ENCODE data around the gene TAS1R3. TPM values are rescaled to one million over a fixed set of nuclear protein-coding genes. Genes with fewer than 3 reads are reported as not detected.
A peak's percentile ranks its signal among the peaks of the same experiment; 100 is the strongest.

Gene TAS1R3
- total RNA-seq, 1 experiment from 2014 or later, result 0.22 TPM

- TF ChIP-seq GTF2I (CRISPR knock-in tag; conservative IDR thresholded peaks at IDR 0.05), result no peak
- ChIA-PET CTCF (no interaction called here), POLR2A (no interaction called here)
- DNase-seq (ENCODE audit: low spot score), result no peak
- Mint-ChIP-seq H3K27me3 (ENCODE audit: low read depth) (no peaks in the 10 kb centered on the region), H3K9me3 (no peaks in the 10 kb centered on the region), H3K4me1 (peaks cover 11% of the 10 kb centered on the region), H3K4me3 (peak overlapping the region; percentile 64), H3K36me3 (peaks cover 9% of the 10 kb centered on the region), H3K27ac (peak overlapping the region; percentile 41; the same call in 1 of the 2 replicates)
- ATAC-seq, result no peak
Measured at GRCh38 chr1:1322418-1322817, 8.7 kb upstream of the TAS1R3 start.

- ChIA-PET CTCF (no interaction called here), POLR2A (no interaction called here)
- TF ChIP-seq USF1 (CRISPR knock-in tag; IDR thresholded peaks at IDR 0.05) (no peak), ZNF317 (CRISPR knock-in tag; IDR thresholded peaks at IDR 0.05; ENCODE audit: borderline replicate concordance, low read depth) (no peak), EMX1 (CRISPR knock-in tag; IDR thresholded peaks at IDR 0.05) (no peak), NR2C2 (CRISPR knock-in tag; IDR thresholded peaks at IDR 0.05) (no peak)
- peak overlapping the region; percentile 87 for H3K4me3 Mint-ChIP-seq
- H3K36me3 Mint-ChIP-seq, result peaks cover 8% of the 10 kb centered on the region
- peaks cover 11% of the 10 kb centered on the region for H3K4me1 Mint-ChIP-seq
- DNase-seq (ENCODE audit: low spot score), result no peak
- no peak for ATAC-seq
- peak overlapping the region; percentile 41; the same call in 1 of the 2 replicates for H3K27ac Mint-ChIP-seq
- H3K9me3 Mint-ChIP-seq, result no peaks in the 10 kb centered on the region
- no peaks in the 10 kb centered on the region for H3K27me3 Mint-ChIP-seq (ENCODE audit: low read depth)
Measured at GRCh38 chr1:1322952-1323351, 8.1 kb upstream of the TAS1R3 start.

GRCh38 chr1:1324084-1324523, 7.0 kb upstream of the TAS1R3 start:
- peak; percentile 3 for ATAC-seq
- DNase-seq (ENCODE audit: low spot score), result no peak
- H3K27me3 Mint-ChIP-seq (ENCODE audit: low read depth), result no peaks in the 10 kb centered on the region
- no peak overlapping the region for H3K27ac Mint-ChIP-seq
- peaks cover 11% of the 10 kb centered on the region for H3K4me1 Mint-ChIP-seq
- ChIA-PET CTCF (interaction anchor here (0.6 kb wide), 1 partner anchor 45 kb away, joined by 6 read pairs; no protein-coding TSS in a partner anchor), POLR2A (no interaction called here)
- no peak for TF ChIP-seq ERG (CRISPR knock-in tag; IDR thresholded peaks at IDR 0.05)
- peak; percentile 3; the same call in 1 of the 2 replicates for TF ChIP-seq USF1 (CRISPR knock-in tag; IDR thresholded peaks at IDR 0.05)
- no peak for TF ChIP-seq NFATC4 (CRISPR knock-in tag; IDR thresholded peaks at IDR 0.05)
- TF ChIP-seq JUN (CRISPR knock-in tag; IDR thresholded peaks at IDR 0.05), result peak; percentile 65; the same call in 1 of the 2 replicates
- no peak for TF ChIP-seq GABPB1 (CRISPR knock-in tag; IDR thresholded peaks at IDR 0.05)
- H3K4me3 Mint-ChIP-seq, result peak overlapping the region; percentile 78
- no peaks in the 10 kb centered on the region for H3K9me3 Mint-ChIP-seq
- peaks cover 6% of the 10 kb centered on the region for H3K36me3 Mint-ChIP-seq

- Mint-ChIP-seq H3K9me3 (peaks cover under 1% of the 10 kb centered on the region), H3K27ac (peak within 1 kb of the TSS; percentile 86), H3K4me1 (peaks cover 11% of the 10 kb centered on the region), H3K27me3 (ENCODE audit: low read depth) (no peaks in the 10 kb centered on the region), H3K4me3 (peak within 1 kb of the TSS; percentile 87), H3K36me3 (peaks cover under 1% of the 10 kb centered on the region; the same call in 1 of the 2 replicates)
- CTCF ChIA-PET, result interaction anchor here (0.5 kb wide), 1 partner anchor 68 kb away, joined by 5 read pairs; no protein-coding TSS in a partner anchor
- peak; percentile 95 for DNase-seq (ENCODE audit: low spot score)
- peak; percentile 86 for ATAC-seq
- POLR2A ChIA-PET, result interaction anchor here (0.7 kb wide), 2 partner anchors 31 to 50 kb away, joined by 3 read pairs; partner anchors contain the start of gene AURKAIP1
- 0 out of 2 replicates have a peak, but pooled peaks have one; percentile 54 for TF ChIP-seq RELA (CRISPR knock-in tag; IDR thresholded peaks at IDR 0.05; ENCODE audit: borderline replicate concordance)
- no peak for TF ChIP-seq ATF6 (CRISPR knock-in tag; IDR thresholded peaks at IDR 0.05)
- TF ChIP-seq NFATC4 (CRISPR knock-in tag; IDR thresholded peaks at IDR 0.05), result no peak
- no peak for TF ChIP-seq IRF2 (CRISPR knock-in tag; IDR thresholded peaks at IDR 0.05; ENCODE audit: borderline replicate concordance, low read depth)
- TF ChIP-seq GTF2I (CRISPR knock-in tag; conservative IDR thresholded peaks at IDR 0.05), result no peak
- TF ChIP-seq E2F4 (CRISPR knock-in tag; IDR thresholded peaks at IDR 0.05; ENCODE audit: borderline replicate concordance, low read depth), result no peak
- TF ChIP-seq ATF3 (CRISPR knock-in tag; conservative IDR thresholded peaks at IDR 0.05), result no peak
- TF ChIP-seq ZNF317 (CRISPR knock-in tag; IDR thresholded peaks at IDR 0.05; ENCODE audit: borderline replicate concordance, low read depth), result 0 out of 2 replicates have a peak, but pooled peaks have one; percentile 25
- no peak for TF ChIP-seq SMAD4 (CRISPR knock-in tag; IDR thresholded peaks at IDR 0.05)
- no peak for TF ChIP-seq E2F1 (CRISPR knock-in tag; IDR thresholded peaks at IDR 0.05)
- no peak for TF ChIP-seq ZNF671 (CRISPR knock-in tag; IDR thresholded peaks at IDR 0.05)
- peak; percentile 12; the same call in 1 of the 2 replicates for TF ChIP-seq USF1 (CRISPR knock-in tag; IDR thresholded peaks at IDR 0.05)
Measured at GRCh38 chr1:1324524-1325287, 6.4 kb upstream of the TAS1R3 start, which contains the start of the genes CPTP and INTS11. TSS of gene CPTP (plus strand) at chr1:1324802. CDS start at chr1:1326911, 2,109 bp downstream. TSS of gene INTS11 (minus strand) at chr1:1324660. CDS start at chr1:1324608, 52 bp downstream.

Measured in WTC11 (cell line).